Cardiac fibroblast (primary cell): Measurements from ENCODE around the gene NPDC1.

Experiments used
- DNase-seq, 2 donors: peaks; one replicate each; pipeline versions ENCODE4 v3.0.0 to v3.0.0-alpha.2; 2010; ENCODE audit warnings: low read depth in 2 of 2
- H3K4me3 ChIP-seq, 2 donors: replicated peaks in 1 of 2; 1 replicate in 1 of 2; 2 replicates in 1 of 2; pipeline ENCODE4 v1.5.1; 2011; ENCODE audit warnings: low read depth in 2 of 2, low read length in 2 of 2, mild to moderate bottlenecking in 2 of 2, moderate library complexity in 1 of 2
- TF ChIP-seq, protein P1 (sequence below): IDR thresholded peaks from one replicate; pipeline ENCODE4 v1.5.1; 2011; ENCODE audit warnings: low read depth, mild to moderate bottlenecking, low read length, inconsistent platforms

The NPDC1 gene

DNA sequence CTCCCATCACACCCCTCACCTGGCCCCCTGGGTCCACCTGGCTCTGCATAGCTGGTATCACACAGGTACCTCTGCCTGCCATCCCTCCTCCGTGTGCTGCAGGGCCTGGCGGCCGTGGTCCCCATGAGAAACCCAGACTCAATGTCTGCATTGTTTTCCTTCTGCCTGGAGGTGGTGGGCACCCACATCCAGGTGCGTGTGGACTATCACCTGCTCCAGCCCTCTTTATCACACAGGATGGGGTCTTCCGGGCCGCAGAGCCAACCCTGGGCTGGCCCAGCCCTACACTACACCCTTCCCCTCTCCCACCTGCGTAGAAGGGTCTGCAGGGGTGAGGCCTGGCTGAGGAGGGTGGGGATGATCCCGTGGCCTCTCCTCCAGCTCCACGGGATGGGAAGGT, 7.1 kb downstream of the NPDC1 start:
- no peak for DNase-seq
- no peak overlapping the region for H3K4me3 ChIP-seq
- TF ChIP-seq, protein P1, sequence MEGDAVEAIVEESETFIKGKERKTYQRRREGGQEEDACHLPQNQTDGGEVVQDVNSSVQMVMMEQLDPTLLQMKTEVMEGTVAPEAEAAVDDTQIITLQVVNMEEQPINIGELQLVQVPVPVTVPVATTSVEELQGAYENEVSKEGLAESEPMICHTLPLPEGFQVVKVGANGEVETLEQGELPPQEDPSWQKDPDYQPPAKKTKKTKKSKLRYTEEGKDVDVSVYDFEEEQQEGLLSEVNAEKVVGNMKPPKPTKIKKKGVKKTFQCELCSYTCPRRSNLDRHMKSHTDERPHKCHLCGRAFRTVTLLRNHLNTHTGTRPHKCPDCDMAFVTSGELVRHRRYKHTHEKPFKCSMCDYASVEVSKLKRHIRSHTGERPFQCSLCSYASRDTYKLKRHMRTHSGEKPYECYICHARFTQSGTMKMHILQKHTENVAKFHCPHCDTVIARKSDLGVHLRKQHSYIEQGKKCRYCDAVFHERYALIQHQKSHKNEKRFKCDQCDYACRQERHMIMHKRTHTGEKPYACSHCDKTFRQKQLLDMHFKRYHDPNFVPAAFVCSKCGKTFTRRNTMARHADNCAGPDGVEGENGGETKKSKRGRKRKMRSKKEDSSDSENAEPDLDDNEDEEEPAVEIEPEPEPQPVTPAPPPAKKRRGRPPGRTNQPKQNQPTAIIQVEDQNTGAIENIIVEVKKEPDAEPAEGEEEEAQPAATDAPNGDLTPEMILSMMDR: no peak

DNA sequence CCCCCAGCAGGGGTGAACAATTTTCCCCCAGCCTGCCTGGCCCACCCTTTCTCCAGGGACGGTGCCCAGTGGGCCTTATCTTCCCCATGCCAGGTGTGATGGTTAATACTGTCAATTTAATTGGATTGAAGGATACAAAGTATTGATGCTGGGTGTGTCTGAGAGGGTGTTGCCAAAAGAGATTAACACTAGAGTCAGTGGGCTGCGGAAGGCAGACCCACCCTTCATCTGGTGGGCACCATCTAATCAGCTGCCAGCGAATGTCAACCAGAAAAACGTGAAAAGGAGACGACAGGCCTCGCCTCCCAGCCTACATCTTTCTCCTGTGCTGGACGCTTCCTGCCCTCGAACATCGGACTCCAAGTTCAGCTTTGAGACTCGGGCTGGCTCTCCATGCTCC, 8.5 kb downstream of the NPDC1 start:
- no peak for DNase-seq
- no peak overlapping the region for H3K4me3 ChIP-seq
- TF ChIP-seq, protein P1: no peak

DNA sequence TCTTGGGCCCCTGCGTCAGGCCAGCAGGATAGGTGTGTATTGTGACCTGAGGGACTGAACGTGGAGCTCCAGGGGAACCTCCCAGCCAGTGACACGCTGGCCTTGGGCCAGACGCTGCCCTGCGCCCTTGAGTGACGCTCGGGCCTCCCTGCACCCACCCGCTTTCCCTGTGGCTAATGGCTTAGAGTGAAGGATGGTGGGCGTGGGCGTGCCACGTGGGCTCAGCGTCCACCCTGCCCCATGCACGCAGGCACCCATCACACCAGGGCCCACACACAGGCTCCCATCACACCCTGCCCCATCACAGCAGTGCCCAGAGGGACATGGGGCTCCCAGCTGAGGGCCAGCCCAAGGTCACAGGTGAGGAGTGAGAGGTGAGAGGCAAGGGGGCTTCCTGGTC, 8.9 kb downstream of the NPDC1 start:
- no peak overlapping the region for H3K4me3 ChIP-seq
- DNase-seq: no peak
- TF ChIP-seq, protein P1: no peak

DNA sequence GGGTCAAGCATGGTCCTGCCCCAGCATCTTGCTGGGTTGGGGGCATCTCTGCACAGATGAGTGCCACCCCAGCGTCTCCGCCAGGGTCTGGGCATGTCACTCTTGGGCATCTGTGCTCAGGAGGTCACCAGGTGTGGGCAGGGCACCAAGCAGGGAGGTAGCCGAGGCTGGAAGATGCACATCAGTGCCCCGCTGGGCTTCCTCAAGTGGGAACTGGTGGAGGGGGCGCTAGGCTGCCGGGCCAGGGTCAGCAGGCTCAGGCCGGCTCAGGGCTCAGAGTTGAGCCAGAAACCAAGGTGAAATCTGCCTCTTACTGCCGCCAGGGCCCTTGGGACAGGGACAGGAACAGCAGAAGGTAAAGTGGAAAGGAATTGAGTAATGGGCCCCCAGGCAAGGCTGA, 10.0 kb downstream of the NPDC1 start:
- H3K4me3 ChIP-seq: no peak overlapping the region
- TF ChIP-seq, protein P1: no peak
- no peak for DNase-seq

DNA sequence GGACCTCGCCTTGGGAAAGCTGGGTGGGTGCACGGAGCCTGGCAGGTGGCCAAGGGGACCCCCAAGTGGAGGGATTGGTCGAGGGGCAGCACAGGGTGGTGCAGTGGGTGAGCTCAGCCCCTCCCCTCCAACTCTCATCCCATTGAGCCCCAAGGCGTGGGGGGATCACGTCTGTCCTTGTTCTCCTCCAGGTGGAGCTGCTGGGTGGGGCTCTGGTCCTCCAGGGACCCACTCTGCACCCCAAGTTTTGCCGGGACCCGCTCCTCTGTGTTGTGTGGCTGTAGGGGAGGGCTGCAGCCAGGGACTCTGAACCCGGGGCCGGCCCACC, 10.5 kb downstream of the NPDC1 start:
- H3K4me3 ChIP-seq: no peak overlapping the region
- no peak for DNase-seq
- TF ChIP-seq, protein P1: no peak

DNA sequence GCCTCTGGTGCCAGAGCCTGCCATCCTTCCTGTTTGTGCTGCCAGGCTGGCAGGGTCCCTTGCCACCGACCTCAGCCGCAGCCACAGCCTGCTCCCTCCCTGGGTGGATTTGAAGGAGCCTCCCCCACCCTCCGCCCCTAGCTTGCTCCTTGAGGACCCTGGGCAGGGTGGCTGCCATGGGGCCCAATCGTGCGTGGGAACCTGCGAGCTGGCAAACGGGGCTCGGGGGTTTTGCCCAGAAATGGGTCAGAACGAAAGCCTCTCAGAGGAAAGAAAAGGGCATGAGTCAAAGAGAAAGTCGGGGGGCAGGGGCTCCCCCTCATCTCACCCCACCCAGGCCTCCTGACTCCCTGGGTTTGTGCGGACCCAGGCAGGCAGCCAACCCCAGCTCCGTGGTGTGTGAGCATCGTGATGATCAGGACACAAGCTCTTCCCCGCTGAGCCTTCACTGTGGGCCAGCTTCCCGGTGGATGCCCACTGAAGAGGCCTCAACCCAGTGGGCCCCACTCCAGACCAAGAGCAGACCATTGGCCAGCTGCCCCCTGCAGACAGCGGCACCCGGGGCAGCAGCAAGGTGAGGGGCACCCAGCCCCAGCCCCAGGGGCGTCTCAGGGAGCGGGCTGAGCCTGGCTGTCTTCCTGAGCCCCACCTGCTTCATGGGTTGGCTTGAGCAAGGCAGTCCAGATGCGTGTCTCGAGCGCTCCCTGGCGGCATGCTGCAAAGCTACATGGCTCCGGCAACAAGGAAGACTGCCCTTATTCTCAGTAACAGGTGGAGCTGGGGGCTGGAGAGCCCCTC, 11.1 kb downstream of the NPDC1 start:
- H3K4me3 ChIP-seq: no peak overlapping the region
- peak; percentile 85 to 88 for DNase-seq
- TF ChIP-seq, protein P1: peak; percentile 96
